Stomach (tissue), 4 donors: ENCODE data around the gene EEF1A1.
A peak's percentile ranks its signal among the peaks of the same experiment; 100 is the strongest.
"Not testable (repeated sequence)": the region's sequence is repeated elsewhere in the genome, so short reads cannot be mapped to it uniquely, and the experiment has no call there.

ENCODE experiments used
- POLR2A ChIP-seq, 4 donors: fragments of 450-650 bp; IDR thresholded peaks; one replicate each; pipeline ENCODE4 v1.6.1; 2016; ENCODE audit warnings: antibody characterized with exemption in 4 of 4, control low read depth in 2 of 4, mild to moderate bottlenecking in 1 of 4, moderate library complexity in 1 of 4
- POLR2AphosphoS5 ChIP-seq, 3 donors: sonication (generic); formaldehyde crosslinking; IDR thresholded peaks; one replicate each; pipeline ENCODE4 v1.6.1; 2016; ENCODE audit warnings: antibody characterized with exemption in 3 of 3

DNA sequence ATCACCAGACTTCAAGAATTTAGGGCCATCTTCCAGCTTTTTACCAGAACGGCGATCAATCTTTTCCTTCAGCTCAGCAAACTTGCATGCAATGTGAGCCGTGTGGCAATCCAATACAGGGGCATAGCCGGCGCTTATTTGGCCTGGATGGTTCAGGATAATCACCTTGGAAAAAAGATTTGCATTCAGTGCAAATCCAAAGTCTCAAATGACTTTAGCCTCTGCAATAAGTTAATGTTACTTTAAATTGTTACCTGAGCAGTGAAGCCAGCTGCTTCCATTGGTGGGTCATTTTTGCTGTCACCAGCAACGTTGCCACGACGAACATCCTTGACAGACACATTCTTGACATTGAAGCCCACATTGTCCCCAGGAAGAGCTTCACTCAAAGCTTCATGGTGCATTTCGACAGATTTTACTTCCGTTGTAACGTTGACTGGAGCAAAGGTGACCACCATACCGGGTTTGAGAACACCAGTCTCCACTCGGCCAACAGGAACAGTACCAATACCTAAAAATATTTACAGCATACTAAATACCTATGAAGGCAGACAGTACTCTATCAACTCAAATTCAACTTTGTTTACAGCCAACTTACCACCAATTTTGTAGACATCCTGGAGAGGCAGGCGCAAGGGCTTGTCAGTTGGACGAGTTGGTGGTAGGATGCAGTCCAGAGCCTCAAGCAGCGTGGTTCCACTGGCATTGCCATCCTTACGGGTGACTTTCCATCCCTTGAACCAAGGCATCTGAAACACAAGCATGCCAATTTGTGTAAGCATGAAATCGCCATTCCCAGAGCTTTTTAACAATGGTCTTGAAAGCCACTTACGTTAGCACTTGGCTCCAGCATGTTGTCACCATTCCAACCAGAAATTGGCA, 2.5 kb downstream of the EEF1A1 start:
- peak; percentile 8 to 71 (median 59) for TF ChIP-seq POLR2AphosphoS5 (IDR thresholded peaks at IDR 0.05)
- not testable (repeated sequence) for TF ChIP-seq POLR2A (IDR thresholded peaks at IDR 0.05)
